Measurements from ENCODE around the gene FBF1. TPM values are rescaled to one million over a fixed set of nuclear protein-coding genes. Genes with fewer than 3 reads are reported as not detected.

FBF1 gene
- total RNA-seq, 1 donor from 2014 or later: 8.9 TPM

DNA sequence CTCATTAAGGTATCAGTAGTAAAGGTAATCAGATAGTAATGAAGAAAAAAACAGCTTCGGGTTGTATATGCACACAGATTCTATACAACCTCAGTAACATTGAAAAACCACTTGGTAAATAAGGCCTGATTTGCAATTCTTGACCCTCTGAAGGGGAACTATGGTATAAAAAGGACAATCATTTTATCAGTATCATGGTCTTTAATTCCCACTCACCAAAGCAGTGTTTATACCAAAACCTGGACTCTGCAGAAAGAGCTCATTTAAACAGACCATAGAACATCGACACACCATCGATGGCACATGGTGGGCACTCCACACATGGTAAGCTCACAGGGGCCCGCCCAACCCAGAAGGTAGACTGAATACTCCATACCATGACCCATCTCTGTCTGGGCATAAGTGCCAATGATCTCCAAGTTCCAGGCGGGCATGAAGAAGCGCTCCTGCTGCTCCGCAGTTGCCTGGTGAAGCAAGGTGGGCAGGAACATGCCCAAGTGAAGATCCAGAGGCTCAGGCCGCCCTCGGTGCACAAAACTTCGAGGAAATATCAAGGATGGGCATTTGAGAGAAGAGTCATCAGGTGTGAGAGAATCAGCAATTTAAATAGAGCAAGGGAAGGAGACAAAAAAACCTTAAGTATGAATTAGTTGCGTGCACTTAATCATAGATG, 19.1 kb upstream of the FBF1 start:
- peaks cover 18 to 21% of the 10 kb centered on the region in 2 donors for H3K36me3 ChIP-seq
- DNase-seq (ENCODE audit: low spot score in 2 of 2): no peak
- no peak overlapping the region for H3K4me3 ChIP-seq

DNA sequence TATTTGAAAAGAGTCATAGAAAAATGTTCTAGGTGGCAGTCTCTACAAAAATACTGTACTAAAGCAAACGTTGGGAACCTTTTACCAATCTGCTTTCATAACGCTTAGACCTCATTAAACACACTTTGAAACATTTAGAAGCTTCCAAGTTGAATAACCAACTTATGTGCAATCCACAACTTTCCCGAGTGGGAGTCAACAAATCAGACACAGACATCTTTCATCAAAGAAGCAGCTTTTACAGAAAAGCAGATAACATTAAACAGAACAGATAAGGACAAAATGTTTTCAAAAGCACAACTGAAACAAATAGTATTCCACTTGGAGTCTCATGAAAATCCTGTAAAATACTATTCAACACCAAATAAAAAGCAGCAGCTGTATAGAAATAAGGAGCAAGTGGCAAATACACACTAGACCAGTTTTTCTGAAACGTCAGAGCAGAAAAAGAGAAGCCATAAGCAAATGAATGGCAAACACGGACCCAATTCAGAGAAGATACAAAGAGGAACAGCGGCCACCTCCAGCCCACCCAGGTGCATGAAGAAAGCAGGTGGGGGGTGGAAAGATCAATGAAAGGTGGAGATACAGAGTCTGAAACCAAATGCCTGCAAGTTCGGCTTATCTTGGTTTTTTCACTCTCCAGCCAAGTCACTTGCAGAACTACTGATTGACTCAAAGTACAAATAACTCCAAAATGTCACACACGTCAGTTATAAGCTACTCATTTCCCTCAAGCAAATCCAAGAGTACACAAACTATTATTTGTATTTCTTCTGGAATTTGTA, 18.4 kb upstream of the FBF1 start:
- Histone ChIP-seq H3K27me3 (no peaks in the 10 kb centered on the region), H3K9me3 (no peaks in the 10 kb centered on the region)
- TF ChIP-seq, protein P1, sequence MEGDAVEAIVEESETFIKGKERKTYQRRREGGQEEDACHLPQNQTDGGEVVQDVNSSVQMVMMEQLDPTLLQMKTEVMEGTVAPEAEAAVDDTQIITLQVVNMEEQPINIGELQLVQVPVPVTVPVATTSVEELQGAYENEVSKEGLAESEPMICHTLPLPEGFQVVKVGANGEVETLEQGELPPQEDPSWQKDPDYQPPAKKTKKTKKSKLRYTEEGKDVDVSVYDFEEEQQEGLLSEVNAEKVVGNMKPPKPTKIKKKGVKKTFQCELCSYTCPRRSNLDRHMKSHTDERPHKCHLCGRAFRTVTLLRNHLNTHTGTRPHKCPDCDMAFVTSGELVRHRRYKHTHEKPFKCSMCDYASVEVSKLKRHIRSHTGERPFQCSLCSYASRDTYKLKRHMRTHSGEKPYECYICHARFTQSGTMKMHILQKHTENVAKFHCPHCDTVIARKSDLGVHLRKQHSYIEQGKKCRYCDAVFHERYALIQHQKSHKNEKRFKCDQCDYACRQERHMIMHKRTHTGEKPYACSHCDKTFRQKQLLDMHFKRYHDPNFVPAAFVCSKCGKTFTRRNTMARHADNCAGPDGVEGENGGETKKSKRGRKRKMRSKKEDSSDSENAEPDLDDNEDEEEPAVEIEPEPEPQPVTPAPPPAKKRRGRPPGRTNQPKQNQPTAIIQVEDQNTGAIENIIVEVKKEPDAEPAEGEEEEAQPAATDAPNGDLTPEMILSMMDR (IDR thresholded peaks at IDR 0.05): no peak

More for the DNA sequence above, 19.1 kb upstream of the FBF1 start:
- Histone ChIP-seq H3K27me3 (no peaks in the 10 kb centered on the region), H3K27ac (no peak overlapping the region), H3K9me3 (no peaks in the 10 kb centered on the region), H3K4me1 (no peaks in the 10 kb centered on the region)
- intact Hi-C loops (cut with DNase I): no loop called here
- TF ChIP-seq, protein P1 (IDR thresholded peaks at IDR 0.05): no peak

DNA sequence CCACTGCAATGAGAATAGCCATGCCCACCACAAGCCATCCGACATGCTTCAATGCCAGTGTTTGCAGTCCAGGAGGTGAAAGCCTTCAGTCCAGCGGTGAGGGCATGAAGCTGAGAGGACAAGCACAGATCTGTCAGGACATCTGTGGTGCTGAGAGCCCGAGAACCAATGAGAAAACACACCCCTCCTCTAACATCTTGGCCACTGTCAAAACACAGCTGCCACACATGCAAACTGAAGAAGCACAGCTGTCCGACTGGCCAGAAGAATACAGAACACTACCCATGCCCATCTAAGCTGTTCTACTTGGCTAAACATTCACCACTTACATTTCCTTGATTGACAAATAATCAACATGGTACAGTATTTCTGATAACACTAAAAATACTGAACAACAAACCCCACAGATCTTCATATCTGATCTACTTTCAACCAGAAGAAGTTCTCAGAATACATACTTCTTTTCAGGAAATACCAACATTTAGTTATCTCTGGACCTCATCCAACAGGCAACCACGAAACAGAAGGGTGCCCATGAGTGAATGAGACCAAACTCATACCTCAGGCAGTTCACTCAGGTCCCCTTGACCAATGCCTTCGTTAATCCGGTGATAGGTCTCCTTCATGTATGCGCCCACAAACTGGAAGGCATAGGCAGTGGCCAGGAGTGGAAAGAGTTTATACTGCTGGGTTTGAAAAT, 10.2 kb upstream of the FBF1 start:
- Histone ChIP-seq H3K4me3 (no peak overlapping the region), H3K9me3 (no peaks in the 10 kb centered on the region), H3K27me3 (no peaks in the 10 kb centered on the region), H3K36me3 (peaks cover 87 to 96% of the 10 kb centered on the region in 2 donors), H3K27ac (no peak overlapping the region), H3K4me1 (no peaks in the 10 kb centered on the region)
- intact Hi-C loops (cut with DNase I): no loop called here
- TF ChIP-seq, protein P1 (IDR thresholded peaks at IDR 0.05): no peak
- DNase-seq (ENCODE audit: low spot score in 2 of 2): no peak

More for the DNA sequence above, 18.4 kb upstream of the FBF1 start:
- DNase-seq (ENCODE audit: low spot score in 2 of 2): no peak
- peaks cover 24 to 29% of the 10 kb centered on the region in 2 donors for H3K36me3 ChIP-seq
- intact Hi-C loops (cut with DNase I): no loop called here
- no peak overlapping the region for H3K27ac ChIP-seq
- H3K4me1 ChIP-seq: no peaks in the 10 kb centered on the region
- H3K4me3 ChIP-seq: no peak overlapping the region

DNA sequence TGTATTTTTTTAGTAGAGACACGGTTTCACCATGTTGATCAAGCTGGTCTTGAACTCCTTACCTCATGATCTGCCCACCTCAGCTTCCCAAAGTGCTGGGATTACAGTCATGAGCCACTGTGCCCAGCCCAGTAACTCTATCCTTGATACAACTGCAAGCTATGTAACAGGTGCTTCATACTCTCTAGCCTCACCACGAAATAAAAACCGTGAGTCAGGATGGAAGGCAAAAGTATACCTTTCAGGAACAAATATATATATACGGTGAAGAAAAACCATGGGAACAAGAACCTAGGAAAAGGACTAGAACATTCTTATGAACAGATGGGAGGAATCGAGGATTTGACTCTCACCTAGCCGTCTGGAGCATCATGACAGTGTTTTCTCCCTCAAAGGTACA, 9.6 kb upstream of the FBF1 start:
- DNase-seq (ENCODE audit: low spot score in 2 of 2): no peak
- H3K36me3 ChIP-seq: peaks cover 87 to 92% of the 10 kb centered on the region in 2 donors
- TF ChIP-seq, protein P1 (IDR thresholded peaks at IDR 0.05): no peak
- no peak overlapping the region for H3K27ac ChIP-seq
- H3K9me3 ChIP-seq: no peaks in the 10 kb centered on the region
- intact Hi-C loops (cut with DNase I): no loop called here
- H3K4me1 ChIP-seq: no peaks in the 10 kb centered on the region
- no peak overlapping the region for H3K4me3 ChIP-seq
- no peaks in the 10 kb centered on the region for H3K27me3 ChIP-seq

DNA sequence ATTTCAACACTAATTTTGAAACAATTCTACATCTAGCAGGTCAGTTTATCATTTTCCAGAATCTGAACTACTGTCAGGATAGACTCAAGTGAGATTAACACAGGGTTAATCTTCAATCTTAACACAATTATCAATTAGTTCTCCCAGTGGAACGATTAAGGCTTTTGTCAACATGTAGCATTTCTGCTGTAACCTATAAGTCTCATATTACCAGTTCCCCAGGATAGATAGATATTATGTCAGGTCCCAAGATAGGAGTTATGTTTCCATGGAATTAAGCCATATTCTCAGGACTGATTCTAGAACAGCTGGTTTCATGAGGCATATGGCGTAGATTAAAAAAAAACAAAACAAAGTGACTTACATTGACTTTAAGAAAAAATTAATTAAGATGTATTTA, 4.4 kb upstream of the FBF1 start:
- TF ChIP-seq, protein P1 (IDR thresholded peaks at IDR 0.05): no peak
- intact Hi-C loops (cut with DNase I): no loop called here

More for the DNA sequence above, 4.4 kb upstream of the FBF1 start:
- H3K27me3 ChIP-seq: no peaks in the 10 kb centered on the region
- DNase-seq (ENCODE audit: low spot score in 2 of 2): no peak
- H3K4me1 ChIP-seq: peaks cover 0 to 8% of the 10 kb centered on the region in 2 donors
- H3K36me3 ChIP-seq: peaks cover 57 to 58% of the 10 kb centered on the region in 2 donors
- H3K9me3 ChIP-seq: no peaks in the 10 kb centered on the region
- H3K27ac ChIP-seq: no peak overlapping the region
- H3K4me3 ChIP-seq: no peak overlapping the region

All from ascending aorta (tissue), 2 donors.